Activated B cell treated with CpG ODN at 0.5 μM for 24 hours (primary cell): ENCODE results near the gene PAX2. TPM values are rescaled to one million over a fixed set of nuclear protein-coding genes. Genes with fewer than 3 reads are reported as not detected.

Source experiments
- ATAC-seq: fragments of 200-7000 bp; cut with Tn5 transposase; one replicate; pipeline ENCODE4 v1.10.0; 2021; ENCODE audit warnings: low read depth, mild to moderate bottlenecking, moderate library complexity
- CTCF ChIA-PET: fragments of 350-600 bp; sonication (Branson Sonifier 250); formaldehyde crosslinking; loops from one replicate; lab custom pipeline; 2021; ENCODE audit warnings: antibody characterized with exemption; lab: Charles Lee
- POLR2A ChIA-PET: fragments of 350-600 bp; sonication (Branson Sonifier 250); formaldehyde crosslinking; loops from one replicate; lab custom pipeline; 2021; ENCODE audit warnings: antibody characterized with exemption; lab: Charles Lee
- DNase-seq: peaks from one replicate; pipeline ENCODE4 v3.0.0; 2022
- H3K27ac Mint-ChIP-seq: one replicate; pipeline ENCODE4 v1.8.0; 2020; ENCODE audit warnings: mixed read lengths
- H3K27me3 Mint-ChIP-seq: one replicate; pipeline ENCODE4 v1.8.0; 2021; ENCODE audit warnings: mixed read lengths
- H3K36me3 Mint-ChIP-seq: one replicate; pipeline ENCODE4 v1.8.0; 2021; ENCODE audit warnings: low read depth, mixed read lengths
- H3K4me1 Mint-ChIP-seq: one replicate; pipeline ENCODE4 v1.8.0; 2021; ENCODE audit warnings: mixed read lengths
- H3K4me3 Mint-ChIP-seq: one replicate; pipeline ENCODE4 v1.8.0; 2020; ENCODE audit warnings: mild to moderate bottlenecking, mixed read lengths
- H3K9me3 Mint-ChIP-seq: one replicate; pipeline ENCODE4 v1.8.0; 2020; ENCODE audit warnings: mixed read lengths
- intact Hi-C: fragments of 100-400 bp; cut with micrococcal nuclease; formaldehyde crosslinking; loops from one replicate; pipeline ENCODE4 v1.15.1; 2024
- total RNA-seq: library from RNA; stranded (reverse); gene quantifications from 2 replicates; pipeline ENCODE4 v1.2.3, GENCODE V29; 2022
- TF ChIP-seq, protein P1 (sequence below): fragments of 200-600 bp; IDR thresholded peaks from one replicate; pipeline ENCODE4 v1.8.0; 2022; ENCODE audit warnings: antibody characterized with exemption, mild to moderate bottlenecking

Gene PAX2
- total RNA-seq, 1 donor from 2014 or later, result not detected

DNA sequence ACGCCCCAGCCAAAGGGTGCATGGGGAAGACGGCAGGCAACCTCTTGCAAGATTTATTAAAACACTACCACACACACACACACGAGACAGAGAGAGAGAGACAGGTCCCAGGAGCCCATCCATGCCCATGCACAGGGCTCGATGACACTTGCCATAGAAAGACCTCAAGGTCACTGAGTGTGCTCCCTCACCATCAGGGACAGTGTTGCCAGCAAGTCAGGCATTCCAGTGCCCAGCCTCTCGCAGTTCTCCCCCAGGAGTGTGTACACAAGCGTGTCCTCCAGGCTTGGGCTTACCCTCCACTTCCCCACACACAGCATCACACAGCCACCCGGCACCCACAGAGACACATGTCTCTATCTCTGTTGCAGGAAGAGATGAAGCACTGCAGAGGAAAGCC is 120.6 kb downstream of the PAX2 start:
- Mint-ChIP-seq H3K9me3 (no peaks in the 10 kb centered on the region), H3K36me3 (no peaks in the 10 kb centered on the region), H3K4me3 (no peak overlapping the region), H3K4me1 (no peaks in the 10 kb centered on the region), H3K27me3 (peaks cover 44% of the 10 kb centered on the region), H3K27ac (no peak overlapping the region)
- CTCF ChIA-PET, result no interaction called here
- intact Hi-C loops, result no loop called here
- POLR2A ChIA-PET, result no interaction called here
- TF ChIP-seq, protein P1, sequence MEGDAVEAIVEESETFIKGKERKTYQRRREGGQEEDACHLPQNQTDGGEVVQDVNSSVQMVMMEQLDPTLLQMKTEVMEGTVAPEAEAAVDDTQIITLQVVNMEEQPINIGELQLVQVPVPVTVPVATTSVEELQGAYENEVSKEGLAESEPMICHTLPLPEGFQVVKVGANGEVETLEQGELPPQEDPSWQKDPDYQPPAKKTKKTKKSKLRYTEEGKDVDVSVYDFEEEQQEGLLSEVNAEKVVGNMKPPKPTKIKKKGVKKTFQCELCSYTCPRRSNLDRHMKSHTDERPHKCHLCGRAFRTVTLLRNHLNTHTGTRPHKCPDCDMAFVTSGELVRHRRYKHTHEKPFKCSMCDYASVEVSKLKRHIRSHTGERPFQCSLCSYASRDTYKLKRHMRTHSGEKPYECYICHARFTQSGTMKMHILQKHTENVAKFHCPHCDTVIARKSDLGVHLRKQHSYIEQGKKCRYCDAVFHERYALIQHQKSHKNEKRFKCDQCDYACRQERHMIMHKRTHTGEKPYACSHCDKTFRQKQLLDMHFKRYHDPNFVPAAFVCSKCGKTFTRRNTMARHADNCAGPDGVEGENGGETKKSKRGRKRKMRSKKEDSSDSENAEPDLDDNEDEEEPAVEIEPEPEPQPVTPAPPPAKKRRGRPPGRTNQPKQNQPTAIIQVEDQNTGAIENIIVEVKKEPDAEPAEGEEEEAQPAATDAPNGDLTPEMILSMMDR, result no peak
- no peak for DNase-seq
- no peak for ATAC-seq

DNA sequence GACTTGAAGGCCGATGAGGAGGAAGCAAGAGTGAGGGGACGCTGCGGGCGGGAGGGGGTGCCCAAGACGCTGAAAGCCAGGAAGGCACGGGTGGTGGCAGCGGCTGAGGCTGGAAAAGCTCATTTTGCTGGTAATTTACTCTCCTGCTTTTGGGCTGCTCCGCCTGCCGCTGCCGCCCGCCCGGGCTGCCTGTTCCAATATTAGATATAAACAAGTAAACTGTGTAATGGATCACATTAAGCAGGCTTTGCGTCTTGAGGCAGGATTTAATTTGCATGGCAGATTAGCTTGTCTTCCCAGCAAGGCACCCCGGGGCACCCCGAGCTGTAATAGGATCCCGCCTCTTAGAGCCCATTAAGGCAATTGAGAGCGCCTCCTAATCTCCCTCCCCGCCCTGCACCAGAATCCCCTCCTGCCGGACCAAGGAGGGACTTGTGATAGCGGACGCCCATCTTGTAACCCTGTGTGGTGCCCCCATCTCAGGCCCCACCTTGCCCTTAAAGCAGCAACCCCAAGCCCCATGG is 121.3 kb downstream of the PAX2 start:
- intact Hi-C loops, result no loop called here
- H3K36me3 Mint-ChIP-seq, result no peaks in the 10 kb centered on the region
- POLR2A ChIA-PET, result no interaction called here
- H3K9me3 Mint-ChIP-seq, result no peaks in the 10 kb centered on the region
- ATAC-seq, result no peak
- DNase-seq, result no peak
- H3K27ac Mint-ChIP-seq, result no peak overlapping the region
- peaks cover 39% of the 10 kb centered on the region for H3K27me3 Mint-ChIP-seq
- H3K4me3 Mint-ChIP-seq, result no peak overlapping the region
- H3K4me1 Mint-ChIP-seq, result no peaks in the 10 kb centered on the region
- TF ChIP-seq, protein P1, result no peak
- CTCF ChIA-PET, result no interaction called here

DNA sequence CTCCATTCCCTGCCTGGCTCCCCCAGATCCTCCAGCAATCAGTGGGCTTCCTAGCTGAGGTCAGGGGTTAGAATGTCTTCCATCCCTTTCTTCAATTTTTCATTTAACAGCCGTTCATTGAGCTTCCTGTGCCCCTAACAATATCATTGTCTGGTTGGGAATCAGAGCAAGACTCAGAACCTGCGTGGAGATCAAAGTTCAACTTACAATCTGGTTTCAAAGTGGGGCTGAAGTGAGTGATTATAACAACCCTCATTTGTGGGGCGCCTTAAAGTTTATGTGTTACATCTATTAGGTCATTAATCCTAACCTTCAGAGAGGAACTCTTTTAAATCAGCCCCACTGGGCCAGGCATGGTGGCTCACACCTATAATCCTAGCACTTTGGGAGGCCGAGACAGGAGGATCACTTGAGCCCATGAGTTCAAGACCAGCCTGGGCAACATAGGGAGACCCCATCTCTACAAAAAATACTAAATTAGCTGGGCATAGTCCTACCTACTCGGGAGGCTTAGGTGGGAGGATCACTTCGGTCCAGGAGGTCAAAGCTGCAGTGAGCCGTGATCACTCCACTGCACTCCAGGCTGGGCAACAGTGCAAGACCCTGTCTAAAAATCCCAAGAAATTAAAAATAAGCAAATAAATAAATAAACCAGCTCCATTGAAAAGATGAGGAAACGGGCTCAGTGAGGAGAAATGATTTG is 122.0 kb downstream of the PAX2 start:
- DNase-seq (no peak), ATAC-seq (no peak)
- H3K27me3 Mint-ChIP-seq, result peaks cover 35% of the 10 kb centered on the region
- no peaks in the 10 kb centered on the region for H3K9me3 Mint-ChIP-seq
- no peaks in the 10 kb centered on the region for H3K4me1 Mint-ChIP-seq
- TF ChIP-seq, protein P1, result no peak
- H3K4me3 Mint-ChIP-seq, result no peak overlapping the region
- ChIA-PET CTCF (no interaction called here), POLR2A (interaction anchor here (0.6 kb wide), 1 partner anchor 25 kb away, joined by 3 read pairs; no protein-coding TSS in a partner anchor)
- no peak overlapping the region for H3K27ac Mint-ChIP-seq
- intact Hi-C loops, result no loop called here
- H3K36me3 Mint-ChIP-seq, result no peaks in the 10 kb centered on the region

DNA sequence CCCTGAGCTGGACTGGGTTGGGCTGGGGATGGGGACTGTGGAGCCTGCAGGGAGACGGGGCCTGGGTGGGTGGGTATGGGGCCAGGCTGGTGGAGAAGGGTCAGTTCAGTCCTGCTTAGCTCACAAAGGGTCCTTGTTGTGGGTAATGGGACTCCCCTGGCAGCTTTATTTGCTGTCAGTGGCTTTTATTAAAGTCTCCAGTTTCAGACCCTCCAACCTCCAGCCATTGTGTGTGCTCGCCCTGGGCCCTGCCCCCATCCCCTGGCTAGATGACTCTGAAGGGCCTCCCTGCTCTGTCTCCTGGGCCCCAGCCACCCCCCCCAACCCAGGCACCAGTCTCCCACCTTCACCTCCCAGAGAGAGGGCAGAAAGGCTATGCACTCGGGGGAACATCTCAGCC is 123.0 kb downstream of the PAX2 start:
- H3K4me1 Mint-ChIP-seq, result no peaks in the 10 kb centered on the region
- CTCF ChIA-PET, result no interaction called here
- H3K9me3 Mint-ChIP-seq, result no peaks in the 10 kb centered on the region
- no peak for ATAC-seq
- no peak overlapping the region for H3K4me3 Mint-ChIP-seq
- intact Hi-C loops, result no loop called here
- TF ChIP-seq, protein P1, result no peak
- H3K27ac Mint-ChIP-seq, result no peak overlapping the region
- DNase-seq, result no peak
- H3K36me3 Mint-ChIP-seq, result no peaks in the 10 kb centered on the region
- POLR2A ChIA-PET, result no interaction called here
- peaks cover 38% of the 10 kb centered on the region for H3K27me3 Mint-ChIP-seq

DNA sequence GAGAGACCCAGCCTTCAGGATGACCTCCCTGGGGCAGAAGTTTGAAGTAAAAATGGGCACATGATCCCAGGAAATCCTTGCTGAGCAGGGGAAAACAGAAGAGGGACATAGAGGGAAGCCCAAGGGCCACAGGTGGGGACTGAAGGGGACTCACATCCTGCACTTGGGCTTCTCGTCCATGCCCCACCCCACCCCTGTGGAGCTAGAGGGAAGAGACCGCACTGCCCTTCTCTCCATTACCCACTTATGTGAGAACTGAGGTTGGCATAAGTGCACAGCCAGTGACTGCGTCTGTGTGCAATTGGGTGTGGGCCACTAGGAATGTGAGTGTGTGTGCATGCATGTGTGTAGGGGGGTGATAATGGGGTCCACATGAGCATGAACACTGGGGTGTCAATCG is 124.0 kb downstream of the PAX2 start:
- intact Hi-C loops, result no loop called here
- Mint-ChIP-seq H3K9me3 (no peaks in the 10 kb centered on the region), H3K27ac (no peak overlapping the region), H3K4me1 (no peaks in the 10 kb centered on the region), H3K36me3 (no peaks in the 10 kb centered on the region), H3K4me3 (no peak overlapping the region), H3K27me3 (peaks cover 38% of the 10 kb centered on the region)
- DNase-seq, result no peak
- CTCF ChIA-PET, result interaction anchor here (0.6 to 0.9 kb wide), 2 partner anchors 198 to 305 kb away, joined by 3 to 4 read pairs; no protein-coding TSS in a partner anchor
- ATAC-seq, result no peak
- POLR2A ChIA-PET, result interaction anchor here (0.7 kb wide), 1 partner anchor 231 kb away, joined by 3 read pairs; no protein-coding TSS in a partner anchor
- TF ChIP-seq, protein P1, result no peak
